ENCODE results near the gene CFLAR. TPM values are rescaled to one million over a fixed set of nuclear protein-coding genes. Genes with fewer than 3 reads are reported as not detected.

CFLAR gene
- total RNA-seq, 6 experiments from 2014 or later, result 56.0 to 65.1 (median 59.1) TPM

GRCh38 chr2:201196803-201197202, 80.8 kb downstream of the CFLAR start:
- Mint-ChIP-seq H3K27me3 (ENCODE audit: insufficient read depth) (peaks cover 2% of the 10 kb centered on the region; the same call in 1 of the 2 replicates), H3K27ac (no peak overlapping the region), H3K36me3 (ENCODE audit: low read depth) (0 out of 2 replicates have a peak, but pooled peaks cover 8% of the 10 kb centered on the region), H3K4me3 (no peak overlapping the region), H3K9me3 (no peaks in the 10 kb centered on the region), H3K4me1 (ENCODE audit: low read depth) (no peaks in the 10 kb centered on the region)
- no peak for TF ChIP-seq CTCF (IDR thresholded peaks at IDR 0.05)
- DNase-seq, result no peak

- no peak overlapping the region for H3K4me3 Mint-ChIP-seq
- peaks cover 2% of the 10 kb centered on the region for H3K4me1 Mint-ChIP-seq (ENCODE audit: low read depth)
These were observed 81.8 kb downstream of the CFLAR start for GRCh38 chr2:201197781-201198180.

GRCh38 chr2:201199847-201200246, 83.9 kb downstream of the CFLAR start:
- Mint-ChIP-seq H3K4me3 (no peak overlapping the region), H3K27ac (no peak overlapping the region), H3K27me3 (ENCODE audit: insufficient read depth) (no peaks in the 10 kb centered on the region; the same call in 1 of the 2 replicates), H3K36me3 (ENCODE audit: low read depth) (0 out of 2 replicates have a peak, but pooled peaks cover 8% of the 10 kb centered on the region), H3K4me1 (ENCODE audit: low read depth) (peaks cover 17% of the 10 kb centered on the region), H3K9me3 (no peaks in the 10 kb centered on the region)
- DNase-seq, result no peak
- TF ChIP-seq CTCF (IDR thresholded peaks at IDR 0.05), result no peak

More at GRCh38 chr2:201197781-201198180, 81.8 kb downstream of the CFLAR start:
- Mint-ChIP-seq H3K27ac (no peak overlapping the region), H3K36me3 (ENCODE audit: low read depth) (0 out of 2 replicates have a peak, but pooled peaks cover 8% of the 10 kb centered on the region), H3K27me3 (ENCODE audit: insufficient read depth) (no peaks in the 10 kb centered on the region; the same call in 1 of the 2 replicates), H3K9me3 (no peaks in the 10 kb centered on the region)
- TF ChIP-seq CTCF (IDR thresholded peaks at IDR 0.05), result no peak
- no peak for DNase-seq

GRCh38 chr2:201200345-201200744, 84.4 kb downstream of the CFLAR start:
- no peaks in the 10 kb centered on the region; the same call in 1 of the 2 replicates for H3K27me3 Mint-ChIP-seq (ENCODE audit: insufficient read depth)
- H3K36me3 Mint-ChIP-seq (ENCODE audit: low read depth), result 0 out of 2 replicates have a peak, but pooled peaks cover 8% of the 10 kb centered on the region
- H3K4me1 Mint-ChIP-seq (ENCODE audit: low read depth), result peaks cover 19% of the 10 kb centered on the region
- no peak overlapping the region for H3K27ac Mint-ChIP-seq
- H3K4me3 Mint-ChIP-seq, result no peak overlapping the region
- no peaks in the 10 kb centered on the region for H3K9me3 Mint-ChIP-seq
- no peak for DNase-seq
- TF ChIP-seq CTCF (IDR thresholded peaks at IDR 0.05), result no peak

GRCh38 chr2:201201371-201201770, 85.4 kb downstream of the CFLAR start:
- 0 out of 2 replicates have a peak, but pooled peaks cover 5% of the 10 kb centered on the region for H3K36me3 Mint-ChIP-seq (ENCODE audit: low read depth)
- H3K27me3 Mint-ChIP-seq (ENCODE audit: insufficient read depth), result no peaks in the 10 kb centered on the region
- peaks cover 26% of the 10 kb centered on the region for H3K4me1 Mint-ChIP-seq (ENCODE audit: low read depth)
- no peaks in the 10 kb centered on the region for H3K9me3 Mint-ChIP-seq
- no peak for DNase-seq
- H3K4me3 Mint-ChIP-seq, result no peak overlapping the region
- TF ChIP-seq CTCF (IDR thresholded peaks at IDR 0.05), result no peak
- H3K27ac Mint-ChIP-seq, result no peak overlapping the region

Data from HFFc6 (cell line).